PC-3 (cell line): ENCODE results near the gene AP5S1.

ENCODE experiments used
- EZH2 ChIP-seq: fragments of 300-600 bp; sonication (generic); IDR thresholded peaks from one replicate; pipeline ENCODE4 v1.6.1; 2017; ENCODE audit warnings: antibody characterized with exemption, mild to moderate bottlenecking, low read length; ENCODE audit not compliant: unreplicated experiment
- TF ChIP-seq, protein P1 (sequence below): fragments of 300-600 bp; sonication (generic); conservative IDR thresholded peaks from 2 replicates; pipeline ENCODE4 v1.5.1; 2017; ENCODE audit warnings: antibody characterized with exemption, low read depth, mild to moderate bottlenecking, low read length

DNA sequence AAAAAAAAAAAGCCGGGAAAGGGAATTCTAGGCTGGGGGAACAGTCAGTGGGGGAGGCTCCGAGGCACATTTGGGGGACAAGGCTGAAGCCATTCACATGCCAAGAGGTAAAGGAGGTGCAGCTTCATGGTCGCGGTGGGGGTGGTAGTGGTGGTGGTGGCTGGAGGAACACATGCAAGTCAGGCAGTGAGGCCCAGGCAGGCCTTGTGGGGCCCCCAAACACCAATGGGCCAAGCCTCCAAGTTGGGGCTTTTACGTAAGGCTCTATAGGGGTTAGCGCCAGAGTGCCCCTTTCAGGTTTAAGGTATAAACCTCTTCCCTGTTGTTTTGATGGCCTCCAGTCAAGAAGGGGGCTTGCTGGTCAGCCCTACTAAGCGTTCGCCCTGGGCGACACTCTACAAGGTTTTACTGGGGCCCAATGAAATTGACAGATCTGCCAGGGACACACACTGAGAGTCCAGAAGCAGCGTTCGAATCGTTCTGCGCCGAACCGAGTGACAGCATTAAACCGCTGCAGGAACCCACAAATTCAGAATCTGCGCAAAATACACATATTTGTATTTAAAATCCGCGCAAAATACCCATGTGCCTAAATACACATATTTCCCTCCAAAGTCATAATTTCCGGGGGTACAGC is 818 bp upstream of the AP5S1 start:
- TF ChIP-seq, protein P1, sequence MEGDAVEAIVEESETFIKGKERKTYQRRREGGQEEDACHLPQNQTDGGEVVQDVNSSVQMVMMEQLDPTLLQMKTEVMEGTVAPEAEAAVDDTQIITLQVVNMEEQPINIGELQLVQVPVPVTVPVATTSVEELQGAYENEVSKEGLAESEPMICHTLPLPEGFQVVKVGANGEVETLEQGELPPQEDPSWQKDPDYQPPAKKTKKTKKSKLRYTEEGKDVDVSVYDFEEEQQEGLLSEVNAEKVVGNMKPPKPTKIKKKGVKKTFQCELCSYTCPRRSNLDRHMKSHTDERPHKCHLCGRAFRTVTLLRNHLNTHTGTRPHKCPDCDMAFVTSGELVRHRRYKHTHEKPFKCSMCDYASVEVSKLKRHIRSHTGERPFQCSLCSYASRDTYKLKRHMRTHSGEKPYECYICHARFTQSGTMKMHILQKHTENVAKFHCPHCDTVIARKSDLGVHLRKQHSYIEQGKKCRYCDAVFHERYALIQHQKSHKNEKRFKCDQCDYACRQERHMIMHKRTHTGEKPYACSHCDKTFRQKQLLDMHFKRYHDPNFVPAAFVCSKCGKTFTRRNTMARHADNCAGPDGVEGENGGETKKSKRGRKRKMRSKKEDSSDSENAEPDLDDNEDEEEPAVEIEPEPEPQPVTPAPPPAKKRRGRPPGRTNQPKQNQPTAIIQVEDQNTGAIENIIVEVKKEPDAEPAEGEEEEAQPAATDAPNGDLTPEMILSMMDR, result no peak
- TF ChIP-seq EZH2, result no peak
